GM18508 (cell line): ENCODE measurements around the gene ARHGAP26.
A peak's percentile ranks its signal among the peaks of the same experiment; 100 is the strongest.

Experiments
- ATAC-seq: cut with Tn5 transposase; IDR thresholded peaks from one replicate; pipeline ENCODE4 v1.9.1; 2021; ENCODE audit warnings: moderate number of reproducible peaks; ENCODE audit not compliant: insufficient read depth, unreplicated experiment

Gene ARHGAP26, protein sequence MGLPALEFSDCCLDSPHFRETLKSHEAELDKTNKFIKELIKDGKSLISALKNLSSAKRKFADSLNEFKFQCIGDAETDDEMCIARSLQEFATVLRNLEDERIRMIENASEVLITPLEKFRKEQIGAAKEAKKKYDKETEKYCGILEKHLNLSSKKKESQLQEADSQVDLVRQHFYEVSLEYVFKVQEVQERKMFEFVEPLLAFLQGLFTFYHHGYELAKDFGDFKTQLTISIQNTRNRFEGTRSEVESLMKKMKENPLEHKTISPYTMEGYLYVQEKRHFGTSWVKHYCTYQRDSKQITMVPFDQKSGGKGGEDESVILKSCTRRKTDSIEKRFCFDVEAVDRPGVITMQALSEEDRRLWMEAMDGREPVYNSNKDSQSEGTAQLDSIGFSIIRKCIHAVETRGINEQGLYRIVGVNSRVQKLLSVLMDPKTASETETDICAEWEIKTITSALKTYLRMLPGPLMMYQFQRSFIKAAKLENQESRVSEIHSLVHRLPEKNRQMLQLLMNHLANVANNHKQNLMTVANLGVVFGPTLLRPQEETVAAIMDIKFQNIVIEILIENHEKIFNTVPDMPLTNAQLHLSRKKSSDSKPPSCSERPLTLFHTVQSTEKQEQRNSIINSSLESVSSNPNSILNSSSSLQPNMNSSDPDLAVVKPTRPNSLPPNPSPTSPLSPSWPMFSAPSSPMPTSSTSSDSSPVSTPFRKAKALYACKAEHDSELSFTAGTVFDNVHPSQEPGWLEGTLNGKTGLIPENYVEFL

GRCh38 chr5:142769793-142770649 is at the start of gene ARHGAP26:
ARHGAP26 (plus strand) TSS chr5:142770377; CDS start chr5:142770762, 385 bp downstream.
- peak; percentile 94 for ATAC-seq

DNA sequence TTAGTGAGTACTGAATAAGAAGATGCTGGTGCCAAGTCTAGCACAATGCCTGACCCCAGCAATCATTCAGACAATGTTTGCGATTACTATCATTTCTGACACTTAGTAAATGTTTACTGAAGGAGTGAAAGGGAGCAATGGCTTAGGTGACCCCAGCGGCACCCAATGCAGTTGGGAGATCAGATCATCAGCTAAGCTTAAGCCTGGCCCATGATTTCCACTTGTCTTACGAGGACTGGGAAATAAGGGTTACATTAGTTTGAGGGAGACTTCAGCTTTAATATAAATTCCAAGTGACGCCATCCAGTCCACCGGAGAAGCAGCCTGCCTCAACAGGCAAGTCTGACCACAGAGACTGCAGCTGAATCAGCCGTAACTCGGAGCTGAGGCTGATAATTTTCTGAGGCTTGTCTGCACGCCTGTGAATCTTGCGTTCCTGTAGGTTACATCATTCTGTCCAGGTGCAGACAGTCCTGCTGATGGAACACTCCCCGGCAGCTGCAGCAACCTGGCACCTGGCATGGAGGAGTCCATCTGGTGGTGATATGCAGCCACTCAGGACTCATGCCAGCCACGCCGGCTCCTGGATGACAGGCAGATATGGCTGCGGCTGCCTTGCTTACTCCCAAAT is 49.4 kb upstream of the ARHGAP26 start:
- no peak for ATAC-seq

DNA sequence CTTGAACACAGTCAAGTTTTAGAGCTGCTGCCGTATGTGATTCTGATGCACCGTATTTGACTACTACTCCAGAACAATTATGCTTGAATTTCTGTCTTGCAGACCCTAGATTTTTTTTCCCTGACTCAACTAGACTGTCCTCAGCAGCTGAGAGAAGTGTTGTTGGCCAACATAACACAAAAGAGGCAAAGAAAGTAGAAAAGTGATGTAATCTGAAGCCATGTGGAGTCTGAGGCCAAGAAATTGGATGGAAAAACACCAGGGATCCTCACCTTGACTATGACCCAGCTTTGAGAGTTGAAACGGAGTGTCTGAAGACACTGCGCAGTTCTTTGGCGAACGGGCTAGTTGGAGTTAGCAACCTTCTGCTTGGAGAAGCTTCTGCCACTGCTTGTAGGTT is 48.0 kb upstream of the ARHGAP26 start:
- ATAC-seq: no peak

DNA sequence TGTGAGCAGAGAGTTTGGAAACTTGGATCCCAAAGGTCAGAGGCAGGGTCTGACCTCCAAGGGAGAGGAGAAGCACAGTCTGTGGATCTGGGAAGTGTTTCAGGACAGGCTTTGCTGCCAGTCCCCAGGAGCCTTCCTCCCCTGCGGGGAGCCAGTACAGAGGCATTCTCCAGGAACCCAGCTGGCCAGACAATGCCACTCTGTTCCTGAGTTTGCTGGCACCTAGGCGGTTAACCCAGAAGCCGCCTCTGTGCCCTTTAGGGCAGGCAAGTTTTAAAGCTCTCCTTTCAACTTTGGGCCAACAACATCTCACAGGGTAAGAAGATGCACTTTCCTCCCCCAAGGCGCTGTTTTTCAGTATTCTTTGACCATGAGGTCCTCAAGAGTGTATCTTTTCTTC is 47.3 kb upstream of the ARHGAP26 start:
- ATAC-seq: no peak

GRCh38 chr5:142724821-142725220 is 45.4 kb upstream of the ARHGAP26 start:
- no peak for ATAC-seq

- no peak for ATAC-seq
Measured at GRCh38 chr5:142725231-142726187, 44.7 kb upstream of the ARHGAP26 start.

DNA sequence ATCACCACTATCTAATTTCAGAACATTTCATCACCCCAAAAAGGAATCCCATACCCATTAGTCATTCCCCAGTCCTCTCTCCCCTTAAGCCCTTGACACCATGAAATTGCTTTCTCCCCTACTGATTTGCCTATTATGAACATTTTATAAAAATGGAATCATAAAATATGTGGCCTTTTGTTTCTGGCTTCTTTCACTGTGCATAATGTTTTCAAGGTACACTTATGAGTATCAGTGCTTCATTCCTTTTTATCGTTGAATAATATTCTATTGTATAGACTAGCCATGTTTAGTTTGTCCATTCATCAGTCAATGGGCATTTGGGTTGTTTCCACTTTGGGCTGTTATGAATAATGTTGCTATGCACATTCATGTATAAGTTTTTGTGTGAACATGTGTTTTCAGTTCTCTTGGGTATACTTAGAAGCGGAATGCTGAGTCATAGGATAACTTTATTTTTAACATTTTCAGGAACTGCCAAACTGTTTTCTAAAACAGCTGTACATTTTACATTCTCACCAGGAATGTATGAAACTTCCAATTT is 43.9 kb upstream of the ARHGAP26 start:
- ATAC-seq: no peak

DNA sequence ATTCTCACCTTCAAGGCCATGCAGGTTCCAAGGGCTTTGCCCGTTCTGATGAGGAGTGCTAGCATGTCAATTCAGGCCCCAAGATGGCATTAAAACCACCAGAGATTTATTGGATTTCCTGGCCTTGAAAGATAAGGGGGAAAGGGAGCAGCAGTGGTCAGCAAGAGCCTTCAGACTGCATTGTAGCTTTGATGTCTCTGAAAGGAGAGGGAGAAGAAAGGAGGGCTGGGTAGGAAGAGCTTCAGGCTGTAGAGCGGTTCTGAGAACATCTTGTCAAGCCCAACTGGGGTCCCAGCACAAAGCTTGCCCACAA is 42.5 kb upstream of the ARHGAP26 start:
- ATAC-seq: no peak

- ATAC-seq: no peak
Measured at GRCh38 chr5:142735323-142736246, 34.6 kb upstream of the ARHGAP26 start.

GRCh38 chr5:142736247-142736632 is 33.9 kb upstream of the ARHGAP26 start:
- ATAC-seq: no peak

GRCh38 chr5:142737179-142737578 is 33.0 kb upstream of the ARHGAP26 start:
- no peak for ATAC-seq

DNA sequence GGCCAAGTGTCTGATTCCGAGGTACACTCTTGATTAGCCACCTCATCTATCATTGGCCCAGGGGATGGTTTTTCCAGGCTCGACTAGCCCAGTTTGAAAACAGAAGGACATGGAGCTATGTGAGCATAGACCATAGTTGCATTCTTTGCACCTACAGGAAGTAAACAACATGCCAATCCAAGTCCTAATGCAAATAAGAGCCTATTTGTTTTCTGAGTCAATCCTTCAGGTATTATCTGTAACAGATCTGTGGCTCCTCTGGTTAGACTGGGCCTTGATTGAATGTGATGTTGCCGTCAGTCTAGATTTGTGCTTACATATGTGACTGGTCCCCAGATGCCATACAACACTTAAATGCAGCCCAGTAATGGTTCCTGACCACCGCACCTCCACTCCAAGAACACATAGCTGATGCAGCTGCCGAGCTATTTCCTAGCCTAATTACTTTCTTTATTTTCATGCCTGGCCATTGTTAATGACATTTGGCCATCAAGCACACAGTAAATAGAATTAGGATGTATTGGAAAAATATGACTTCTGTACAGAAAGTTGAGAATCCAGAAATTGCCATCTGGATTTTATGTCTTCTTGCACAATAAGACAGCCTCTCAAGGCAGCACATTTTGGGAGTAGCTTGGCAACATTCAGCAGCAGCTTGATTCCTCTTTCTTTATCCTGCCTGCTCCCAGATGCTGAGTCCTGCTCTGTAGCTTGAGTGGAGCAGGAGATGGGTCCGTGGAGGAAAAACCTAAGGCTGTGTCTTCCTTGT is 29.5 kb upstream of the ARHGAP26 start:
- no peak for ATAC-seq

DNA sequence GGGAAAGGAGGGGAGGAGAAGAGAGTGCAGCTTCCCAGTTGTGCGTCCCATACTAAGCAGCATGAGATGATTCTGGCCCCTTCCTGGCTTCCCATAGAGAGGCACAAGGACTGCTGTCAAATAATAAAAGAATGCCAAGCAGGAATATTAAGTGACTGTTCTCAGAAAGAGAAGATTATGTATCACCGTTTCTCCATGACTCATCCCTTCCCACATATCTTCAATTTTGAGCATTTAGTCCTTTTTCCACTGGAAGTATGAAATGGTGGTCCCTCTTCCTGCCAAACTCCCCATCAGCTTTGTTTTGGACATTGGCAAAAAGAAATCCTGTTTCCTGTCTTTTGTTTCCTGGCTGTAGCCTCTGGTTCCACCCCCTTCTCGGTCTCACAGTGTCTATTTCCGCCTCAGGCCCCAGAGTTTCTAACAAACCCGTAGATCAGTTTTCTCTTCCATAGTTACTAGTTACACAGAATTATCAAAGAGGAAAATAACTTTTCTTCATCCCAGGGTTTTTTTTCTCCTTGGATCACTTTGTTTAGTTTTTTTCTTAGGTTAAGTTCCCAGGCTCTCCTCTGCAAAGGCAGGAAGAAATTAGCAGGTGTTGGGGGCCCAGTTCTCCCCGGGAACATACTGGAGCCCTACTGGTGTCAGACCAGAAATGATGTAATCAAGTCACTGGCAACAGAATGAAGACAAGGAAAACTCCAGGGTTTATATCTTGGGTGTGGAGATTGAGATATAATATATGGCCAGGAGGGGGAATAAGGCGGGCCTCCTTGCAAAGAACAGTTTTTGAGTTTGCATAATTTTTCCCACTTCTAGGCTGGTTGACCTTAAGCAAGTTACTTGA is 26.4 kb upstream of the ARHGAP26 start:
- ATAC-seq: no peak

GRCh38 chr5:142745268-142745667 is 24.9 kb upstream of the ARHGAP26 start:
- ATAC-seq: no peak

DNA sequence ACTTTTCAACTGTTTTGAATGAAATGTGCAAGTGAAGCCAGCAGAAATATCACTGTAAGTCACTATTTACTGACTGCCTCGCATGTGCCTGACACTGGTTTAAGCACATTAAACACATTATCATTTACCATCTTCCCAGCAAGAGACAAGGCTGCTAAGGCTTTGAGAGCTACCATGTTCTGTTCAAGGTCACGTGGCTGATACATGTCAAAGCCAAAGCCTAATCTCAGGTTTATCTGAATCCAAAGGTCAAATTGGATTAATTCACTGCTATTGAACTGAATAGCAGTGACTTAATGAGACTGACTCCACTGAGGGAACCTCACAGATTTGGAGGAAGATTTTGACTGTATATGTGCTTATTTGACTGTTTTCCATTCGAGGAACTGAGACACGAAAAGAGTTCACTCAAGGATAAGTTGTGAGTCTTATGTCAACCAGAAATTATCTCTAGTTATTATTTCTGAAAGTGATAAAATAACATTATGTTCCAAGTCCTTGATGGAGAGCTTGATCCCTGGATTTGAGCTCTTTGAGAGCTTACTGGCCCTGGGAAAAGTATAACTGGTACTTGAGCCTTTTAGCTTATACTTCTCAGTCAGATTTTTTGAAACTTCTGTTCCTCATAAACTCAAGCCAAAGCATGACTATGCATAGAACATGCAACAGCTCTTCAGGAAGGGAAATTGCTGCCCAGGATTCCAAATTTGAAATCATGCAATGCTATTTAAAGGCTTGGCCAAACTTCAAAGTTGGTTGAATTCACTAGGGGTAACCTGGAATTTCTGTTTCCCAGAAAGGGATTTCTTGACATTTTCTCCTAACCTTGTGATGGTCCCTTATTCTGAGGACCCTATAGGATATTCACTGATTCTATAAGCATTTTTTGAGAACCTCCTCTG is 23.4 kb upstream of the ARHGAP26 start:
- no peak for ATAC-seq
